ENCODE data around the gene COX4I2. TPM values are rescaled to one million over a fixed set of nuclear protein-coding genes. Genes with fewer than 3 reads are reported as not detected.

The COX4I2 gene
- total and polyA plus RNA-seq, 2 of the 8 experiments (the other 6 are each of a cell fraction or from before 2014, with no cell fraction given): 0.26 TPM; not detected in 1

DNA sequence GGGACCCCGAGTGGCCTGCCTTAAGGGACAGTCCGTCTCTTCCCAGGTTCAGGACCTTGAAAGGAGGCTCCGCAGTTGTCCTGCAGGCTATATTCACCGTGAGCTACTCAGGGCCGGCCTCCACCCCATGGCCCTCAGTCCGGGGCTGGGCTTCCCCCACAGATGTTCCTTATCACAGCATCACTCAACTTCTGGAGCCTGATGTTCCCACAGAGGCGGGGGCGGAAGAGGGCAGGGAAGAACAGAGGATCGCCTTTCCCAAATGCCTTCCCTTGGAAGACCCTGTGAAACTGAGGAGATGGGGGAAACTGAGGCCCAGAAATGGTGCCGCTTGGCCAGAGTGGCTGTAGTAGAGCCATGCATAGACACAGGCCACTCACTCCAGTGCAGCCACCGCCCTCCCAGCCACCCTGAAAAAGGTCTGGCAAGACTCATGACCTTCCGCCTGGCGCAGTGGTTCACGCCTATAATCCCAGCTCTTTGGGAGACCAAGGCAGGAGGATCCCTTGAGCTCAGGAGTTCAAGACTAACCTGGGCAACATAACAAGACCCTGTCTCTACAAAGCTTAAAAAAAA lies 4.3 kb upstream of the COX4I2 start:
- no peaks in the 10 kb centered on the region for H3K79me2 ChIP-seq (ENCODE audit: control insufficient read depth in 1 of 2, insufficient read depth in 2 of 2, low read length in 2 of 2)
- H4K8ac ChIP-seq (ENCODE audit: extremely low read depth, insufficient read depth, low read length): no peak overlapping the region
- no peaks in the 10 kb centered on the region for H3K79me1 ChIP-seq (ENCODE audit: low read depth, low read length)
- H3K4ac ChIP-seq (replicated peaks; ENCODE audit: insufficient read length, low read depth, low read length): no peak overlapping the region
- H3K18ac ChIP-seq (ENCODE audit: extremely low read depth, low read length): no peak overlapping the region; the same call in 1 of the 2 replicates
- no peaks in the 10 kb centered on the region for H3K9me3 ChIP-seq (ENCODE audit: insufficient read depth in 2 of 2, low read depth in 1 of 2, low read length in 1 of 2)
- DNase-seq (ENCODE audit: low read depth in 1 of 2, low spot score in 2 of 2) (no peak), FAIRE-seq (no peak)
- no peak overlapping the region for H3K14ac ChIP-seq (ENCODE audit: insufficient read length)
- H4K91ac ChIP-seq (replicated peaks; ENCODE audit: insufficient read length, low read length): no peak overlapping the region
- H2BK20ac ChIP-seq (ENCODE audit: low read length): no peak overlapping the region
- H2BK5ac ChIP-seq (ENCODE audit: low read depth, low read length): 0 out of 2 replicates have a peak overlapping the region, but pooled peaks have one; percentile 16
- no peak overlapping the region for H3K9ac ChIP-seq (replicated peaks in 1 of 4; ENCODE audit: extremely low read depth in 1 of 4, low read depth in 3 of 4, low read length in 3 of 4)
- H3K4me1 ChIP-seq (replicated peaks in 1 of 4; ENCODE audit: control insufficient read depth in 3 of 4, insufficient read depth in 4 of 4, low read length in 3 of 4): peaks cover 0 to 2% (median 0%) of the 10 kb centered on the region in 4 experiments; a peak in 3 of 7 replicates
- 90% methylated on average over 14 of the region's 14 CpGs; no CpG with 5 or more reads in 1 of the 2 experiments for WGBS, 2 experiments (ENCODE audit: extremely low coverage in 1 of 2, insufficient coverage in 1 of 2, insufficient read length in 1 of 2, insufficient replicate concordance in 2 of 2, low coverage in 1 of 2, low lambda C conversion rate in 2 of 2, missing lambda C conversion rate in 1 of 2)
- no peaks in the 10 kb centered on the region for H3K27me3 ChIP-seq (replicated peaks in 1 of 4; ENCODE audit: control insufficient read depth in 3 of 4, extremely low read depth in 1 of 4, insufficient read depth in 3 of 4, low read length in 3 of 4)
- H3K27ac ChIP-seq (ENCODE audit: low read depth, low read length): no peak overlapping the region
- H2AK5ac ChIP-seq (ENCODE audit: low read depth, low read length): no peak overlapping the region
- H2BK12ac ChIP-seq (ENCODE audit: low read depth, low read length): no peak overlapping the region
- H2AFZ ChIP-seq (ENCODE audit: low read length): no peak overlapping the region
- H3K4me3 ChIP-seq (ENCODE audit: extremely low read depth in 1 of 4, insufficient read depth in 2 of 4, low read depth in 3 of 4, low read length in 4 of 4): no peak overlapping the region
- no peaks in the 10 kb centered on the region for H4K20me1 ChIP-seq (replicated peaks in 1 of 2; ENCODE audit: control insufficient read depth in 1 of 2, insufficient read depth in 2 of 2, low read length in 2 of 2)
- no peaks in the 10 kb centered on the region for H3K23me2 ChIP-seq (ENCODE audit: low read depth, low read length)
- H3K23ac ChIP-seq (ENCODE audit: insufficient read length): no peak overlapping the region
- H2BK15ac ChIP-seq (ENCODE audit: low read length): no peak overlapping the region
- no peaks in the 10 kb centered on the region for H3K36me3 ChIP-seq (ENCODE audit: control insufficient read depth in 2 of 4, insufficient read depth in 4 of 4, low read length in 3 of 4)
- POLR2A ChIA-PET (ENCODE audit: partially characterized antibody): interaction anchor here (0.6 to 2.0 kb wide), 6 partner anchors 20 to 111 kb away, joined by 3 to 7 read pairs (median 4); partner anchors contain the start of gene ID1
- CTCF ChIA-PET (ENCODE audit: partially characterized antibody): interaction anchor here (0.7 to 7.5 kb wide), 39 partner anchors 7 to 221 kb away, joined by 3 to 95 read pairs (median 4); partner anchors contain the start of genes BCL2L1 and TPX2
- no peak overlapping the region for H3K4me2 ChIP-seq (ENCODE audit: insufficient read depth in 1 of 2, low read depth in 2 of 2, low read length in 2 of 2)
- no peak overlapping the region for H3K56ac ChIP-seq (replicated peaks; ENCODE audit: insufficient read length, low read depth, low read length)
- no peak overlapping the region for H4K5ac ChIP-seq (ENCODE audit: insufficient read length, low read depth, low read length)
- TF ChIP-seq FOSL1 (IDR thresholded peaks at IDR 0.05; ENCODE audit: insufficient read depth, low read depth, low read length) (no peak), TAF1 (IDR thresholded peaks at IDR 0.05; ENCODE audit: low read depth, low read length) (0 out of 2 replicates have a peak, but pooled peaks have one; percentile 4), CREB1 (IDR thresholded peaks at IDR 0.05) (no peak), JUND (IDR thresholded peaks at IDR 0.05; ENCODE audit: low read length) (no peak)
- H2BK120ac ChIP-seq (replicated peaks; ENCODE audit: low read depth, low read length): no peak overlapping the region

Data from H1 (cell line).